H1 (cell line): Measurements from ENCODE around the gene LINGO4. TPM values are rescaled to one million over a fixed set of nuclear protein-coding genes. Genes with fewer than 3 reads are reported as not detected.

Experiments used
- CTCF ChIA-PET: fragments of 300-600 bp; sonication (Branson Sonifier 250); formaldehyde crosslinking; loops from one replicate; lab custom pipeline; 2021; ENCODE audit not compliant: partially characterized antibody; lab: Charles Lee
- POLR2A ChIA-PET: fragments of 300-600 bp; sonication (Branson Sonifier 250); formaldehyde crosslinking; loops from one replicate; lab custom pipeline; 2021; ENCODE audit warnings: inconsistent platforms; ENCODE audit not compliant: partially characterized antibody; lab: Charles Lee
- DNase-seq, 2 experiments: peaks; one replicate each; pipeline versions ENCODE4 v3.0.0 to v3.0.0-alpha.2; 2010 to 2022; ENCODE audit warnings: low spot score in 2 of 2, low read depth in 1 of 2, mixed read lengths in 1 of 2
- FAIRE-seq: peaks from 2 replicates; lab custom pipeline; 2011; peaks lifted over from hg19 to GRCh38; lab: Jason Lieb, UNC
- H2AFZ ChIP-seq: 2 replicates; pipeline ENCODE4 v1.8.1; 2012; ENCODE audit warnings: low read length, inconsistent platforms
- H2AK5ac ChIP-seq: 2 replicates; pipeline ENCODE4 v1.6.1; 2013; ENCODE audit warnings: low read depth, low read length
- H2BK120ac ChIP-seq: replicated peaks from 2 replicates; pipeline ENCODE3; 2013; ENCODE audit warnings: low read depth, low read length, inconsistent platforms
- H2BK12ac ChIP-seq: 2 replicates; pipeline ENCODE4 v1.6.1; 2013; ENCODE audit warnings: low read depth, low read length
- H2BK15ac ChIP-seq: 2 replicates; pipeline ENCODE4 v1.6.1; 2013; ENCODE audit warnings: low read length
- H2BK20ac ChIP-seq: 2 replicates; pipeline ENCODE4 v1.6.1; 2013; ENCODE audit warnings: low read length
- H2BK5ac ChIP-seq: 2 replicates; pipeline ENCODE4 v1.6.1; 2013; ENCODE audit warnings: low read depth, low read length
- H3K14ac ChIP-seq: 2 replicates; pipeline ENCODE4 v1.6.1; 2013; ENCODE audit warnings: inconsistent platforms; ENCODE audit not compliant: insufficient read length
- H3K18ac ChIP-seq: 2 replicates; pipeline ENCODE4 v1.6.1; 2013; ENCODE audit warnings: low read length; ENCODE audit errors: extremely low read depth
- H3K23ac ChIP-seq: 2 replicates; pipeline ENCODE4 v1.6.1; 2013; ENCODE audit warnings: inconsistent platforms; ENCODE audit not compliant: insufficient read length
- H3K23me2 ChIP-seq: 2 replicates; pipeline ENCODE4 v1.6.1; 2013; ENCODE audit warnings: low read depth, low read length
- H3K27ac ChIP-seq: 2 replicates; pipeline ENCODE4 v1.6.1; 2011; ENCODE audit warnings: low read depth, low read length, inconsistent platforms
- H3K27me3 ChIP-seq, 4 experiments: replicated peaks in 1 of 4; 1 replicate in 1 of 4; 2 replicates in 3 of 4; pipeline versions ENCODE4 v1.6.1 to v1.8.1; 2011 to 2013; ENCODE audit warnings: low read length in 3 of 4, mild to moderate bottlenecking in 3 of 4, inconsistent platforms in 2 of 4, mixed read lengths in 2 of 4, moderate library complexity in 1 of 4; ENCODE audit not compliant: control insufficient read depth in 3 of 4, insufficient read depth in 3 of 4; ENCODE audit errors: extremely low read depth in 1 of 4
- H3K36me3 ChIP-seq, 4 experiments: 2 replicates each; pipeline versions ENCODE4 v1.6.1 to v1.8.1; 2011 to 2013; ENCODE audit warnings: mild to moderate bottlenecking in 4 of 4, low read length in 3 of 4, moderate library complexity in 2 of 4, control low read depth in 1 of 4, inconsistent platforms in 1 of 4; ENCODE audit not compliant: insufficient read depth in 4 of 4, control insufficient read depth in 2 of 4
- H3K4ac ChIP-seq: replicated peaks from 2 replicates; pipeline ENCODE3; 2013; ENCODE audit warnings: low read length, low read depth, mixed read lengths, inconsistent platforms; ENCODE audit not compliant: insufficient read length
- H3K4me1 ChIP-seq, 4 experiments: replicated peaks in 1 of 4; 1 replicate in 1 of 4; 2 replicates in 3 of 4; pipeline versions ENCODE4 v1.6.1 to v1.8.1; 2011 to 2013; ENCODE audit warnings: low read length in 3 of 4, inconsistent platforms in 2 of 4, mixed read lengths in 1 of 4; ENCODE audit not compliant: insufficient read depth in 4 of 4, control insufficient read depth in 3 of 4
- H3K4me2 ChIP-seq, 2 experiments: 2 replicates each; pipeline versions ENCODE4 v1.6.1 to v1.8.1; 2011 to 2013; ENCODE audit warnings: low read depth in 2 of 2, low read length in 2 of 2, control low read depth in 1 of 2, inconsistent platforms in 1 of 2, mild to moderate bottlenecking in 1 of 2; ENCODE audit not compliant: insufficient read depth in 1 of 2
- H3K4me3 ChIP-seq, 4 experiments: fragments of 200-600, 300-600 bp in 1 of 4; sonication (generic), shearing (Covaris generic), sonication (Bioruptor Twin) in 1 of 4; 2 replicates each; pipeline versions ENCODE4 v1.5.1 to v1.8.1; 2011 to 2016; ENCODE audit warnings: low read length in 4 of 4, low read depth in 3 of 4, control low read depth in 2 of 4, inconsistent platforms in 2 of 4, mild to moderate bottlenecking in 2 of 4, mixed read lengths in 1 of 4, moderate library complexity in 1 of 4; ENCODE audit not compliant: insufficient read depth in 2 of 4; ENCODE audit errors: extremely low read depth in 1 of 4
- H3K56ac ChIP-seq: replicated peaks from 2 replicates; pipeline ENCODE3; 2013; ENCODE audit warnings: low read depth, mild to moderate bottlenecking, mixed read lengths, low read length, inconsistent platforms; ENCODE audit not compliant: insufficient read length
- H3K79me1 ChIP-seq: 2 replicates; pipeline ENCODE4 v1.6.1; 2013; ENCODE audit warnings: low read depth, low read length, control low read depth
- H3K79me2 ChIP-seq, 2 experiments: 2 replicates each; pipeline versions ENCODE4 v1.6.1 to v1.8.1; 2012 to 2013; ENCODE audit warnings: low read length in 2 of 2, mild to moderate bottlenecking in 2 of 2, inconsistent platforms in 1 of 2; ENCODE audit not compliant: insufficient read depth in 2 of 2, control insufficient read depth in 1 of 2
- H3K9ac ChIP-seq, 4 experiments: replicated peaks in 1 of 4; 1 replicate in 1 of 4; 2 replicates in 3 of 4; pipeline versions ENCODE4 v1.6.1 to v1.8.1; 2011 to 2013; ENCODE audit warnings: low read depth in 3 of 4, low read length in 3 of 4, control low read depth in 2 of 4, mild to moderate bottlenecking in 2 of 4, moderate library complexity in 2 of 4, inconsistent platforms in 1 of 4; ENCODE audit errors: extremely low read depth in 1 of 4
- H3K9me3 ChIP-seq, 2 experiments: 2 replicates each; pipeline versions ENCODE4 v1.6.1 to v1.8.1; 2012 to 2013; ENCODE audit warnings: mild to moderate bottlenecking in 2 of 2, moderate library complexity in 2 of 2, control low read depth in 1 of 2, inconsistent platforms in 1 of 2, low read depth in 1 of 2, low read length in 1 of 2, mixed read lengths in 1 of 2; ENCODE audit not compliant: insufficient read depth in 2 of 2
- H4K20me1 ChIP-seq, 2 experiments: replicated peaks in 1 of 2; 2 replicates each; pipeline versions ENCODE3 to v1.8.1; 2011 to 2013; ENCODE audit warnings: inconsistent platforms in 2 of 2, low read length in 2 of 2, mild to moderate bottlenecking in 1 of 2; ENCODE audit not compliant: insufficient read depth in 2 of 2, control insufficient read depth in 1 of 2
- H4K5ac ChIP-seq: 2 replicates; pipeline ENCODE4 v1.6.1; 2013; ENCODE audit warnings: low read length, low read depth, mixed read lengths, inconsistent platforms; ENCODE audit not compliant: insufficient read length
- H4K8ac ChIP-seq: 2 replicates; pipeline ENCODE4 v1.8.0; 2013; ENCODE audit warnings: mild to moderate bottlenecking, moderate library complexity, low read length, inconsistent platforms; ENCODE audit not compliant: insufficient read depth; ENCODE audit errors: extremely low read depth
- H4K91ac ChIP-seq: replicated peaks from 2 replicates; pipeline ENCODE3; 2013; ENCODE audit warnings: low read length, mixed read lengths, inconsistent platforms; ENCODE audit not compliant: insufficient read length
- BCL11A ChIP-seq, 2 experiments: IDR thresholded peaks; one replicate each; pipeline ENCODE4 v1.6.1; 2011; ENCODE audit warnings: low read depth in 2 of 2, low read length in 2 of 2, mild to moderate bottlenecking in 2 of 2
- CREB1 ChIP-seq: IDR thresholded peaks from 2 replicates; pipeline ENCODE4 v1.6.1; 2012; ENCODE audit warnings: inconsistent platforms
- CTBP2 ChIP-seq: IDR thresholded peaks from 2 replicates; pipeline ENCODE4 v1.7.0; 2011; ENCODE audit warnings: borderline replicate concordance, mild to moderate bottlenecking, moderate library complexity, mixed read lengths, low read length; ENCODE audit not compliant: insufficient read depth, insufficient read length
- EP300 ChIP-seq, 2 experiments: IDR thresholded peaks; 1 replicate in 1 of 2; 2 replicates in 1 of 2; pipeline ENCODE4 v1.6.1; 2011 to 2012; ENCODE audit warnings: low read depth in 2 of 2, low read length in 2 of 2, mild to moderate bottlenecking in 2 of 2, borderline replicate concordance in 1 of 2, inconsistent platforms in 1 of 2, moderate library complexity in 1 of 2
- GTF2F1 ChIP-seq: IDR thresholded peaks from 2 replicates; pipeline ENCODE4 v1.6.1; 2012; ENCODE audit warnings: low read depth, low read length, improper control_type of control experiment, borderline replicate concordance
- HDAC2 ChIP-seq, 2 experiments: fragments of 300-600 bp in 1 of 2; sonication (generic) in 1 of 2; IDR thresholded peaks; 2 replicates each; pipeline ENCODE4 v1.6.1; 2011 to 2012; ENCODE audit warnings: low read depth in 2 of 2, low read length in 2 of 2, mild to moderate bottlenecking in 2 of 2, moderate library complexity in 2 of 2, borderline replicate concordance in 1 of 2, inconsistent platforms in 1 of 2
- JUND ChIP-seq: IDR thresholded peaks from 2 replicates; pipeline ENCODE4 v1.6.1; 2011; ENCODE audit warnings: mild to moderate bottlenecking, improper control_type of control experiment, low read length
- SIN3A ChIP-seq, 2 experiments: IDR thresholded peaks in 1 of 2; conservative IDR thresholded peaks in 1 of 2; 2 replicates each; pipeline ENCODE4 v1.6.1; 2011 to 2012; ENCODE audit warnings: low read length in 2 of 2, improper control_type of control experiment in 1 of 2, low read depth in 1 of 2, mild to moderate bottlenecking in 1 of 2
- SP4 ChIP-seq: IDR thresholded peaks from 2 replicates; pipeline ENCODE4 v1.6.1; 2012; ENCODE audit warnings: low read length, inconsistent platforms
- SRF ChIP-seq: IDR thresholded peaks from 2 replicates; pipeline ENCODE4 v1.6.1; 2011; ENCODE audit warnings: mild to moderate bottlenecking, low read depth, low read length, moderate library complexity
- SUZ12 ChIP-seq: fragments of 200-600 bp; sonication (generic); IDR thresholded peaks from 2 replicates; pipeline ENCODE4 v1.6.1; 2012; ENCODE audit warnings: mild to moderate bottlenecking, inconsistent platforms, low read length, moderate library complexity, mixed read lengths
- TEAD4 ChIP-seq: IDR thresholded peaks from 2 replicates; pipeline ENCODE4 v1.6.1; 2012; ENCODE audit warnings: low read depth, low read length, inconsistent platforms, mixed read lengths
- ZNF274 ChIP-seq: IDR thresholded peaks from 2 replicates; pipeline ENCODE4 v1.7.0; 2012; ENCODE audit warnings: low read length, borderline replicate concordance; ENCODE audit errors: extremely low read depth
- WGBS, 2 experiments: shearing (Covaris generic) in 1 of 2; methylation state at CpG; one replicate each; pipeline versions ENCODE4 v1.1.6 to v1.1.7; 2013 to 2015; ENCODE audit warnings: low lambda C conversion rate in 2 of 2, mixed read lengths in 2 of 2, inconsistent platforms in 1 of 2, low coverage in 1 of 2, missing lambda C conversion rate in 1 of 2; ENCODE audit not compliant: insufficient replicate concordance in 2 of 2, insufficient coverage in 1 of 2, insufficient read length in 1 of 2; ENCODE audit errors: extremely low coverage in 1 of 2, missing lambda C conversion rate in 1 of 2; 5-methylcytosine and 5-hydroxymethylcytosine counted together
- polyA plus RNA-seq, 7 experiments: library from polyadenylated mRNA; depleted of rRNA in 3 of 7; stranded (reverse) in 5 of 7; unstranded in 2 of 7; fragments of >200 nt in 5 of 7; fragments of 200-250 nt in 2 of 7; gene quantifications; 1 replicate in 5 of 7; 2 replicates in 1 of 7; 4 replicates in 1 of 7; pipeline versions ENCODE4 v1.2.1 to v1.2.3, GENCODE V29; 2011 to 2013; ENCODE audit warnings: missing spikeins in 2 of 7, mixed read lengths in 2 of 7
- total RNA-seq: library from RNA; stranded (reverse); fragmentation: NEBNext Ultra II Directional; extraction: Animal tissue kit (Norgen Biotek cat#: 25700); gene quantifications from 2 replicates; pipeline ENCODE4 v1.2.1, GENCODE V29; 2021

The LINGO4 gene
- total and polyA plus RNA-seq, 2 of the 8 experiments (the other 6 are each of a cell fraction or from before 2014, with no cell fraction given) = 0.03 TPM; not detected in 1

- TF ChIP-seq GTF2F1 = no peak
- no peak for TF ChIP-seq CREB1
- no peak for TF ChIP-seq TEAD4
- TF ChIP-seq JUND = no peak
- no peak for TF ChIP-seq ZNF274
- no peak for TF ChIP-seq SIN3A (conservative IDR thresholded peaks at IDR 0.05 in 1 of 2, IDR thresholded peaks at IDR 0.05 in 1 of 2; ENCODE audit: low read depth in 1 of 2, low read length in 2 of 2)
- no peak for TF ChIP-seq BCL11A (IDR thresholded peaks at IDR 0.05; ENCODE audit: low read depth in 2 of 2, low read length in 2 of 2)
- TF ChIP-seq SUZ12 = no peak
- no peak for TF ChIP-seq SP4
- TF ChIP-seq CTBP2 = no peak
- no peak for TF ChIP-seq EP300 (IDR thresholded peaks at IDR 0.05; ENCODE audit: borderline replicate concordance in 1 of 2, low read depth in 2 of 2, low read length in 2 of 2)
- TF ChIP-seq SRF = no peak
- TF ChIP-seq HDAC2 (IDR thresholded peaks at IDR 0.05; ENCODE audit: borderline replicate concordance in 1 of 2, low read depth in 2 of 2, low read length in 2 of 2) = no peak
- no peak overlapping the region for H3K18ac ChIP-seq
- H3K4ac ChIP-seq = no peak overlapping the region
- H3K27me3 ChIP-seq = no peaks in the 10 kb centered on the region
- no peak overlapping the region for H2BK5ac ChIP-seq
- no peak overlapping the region; the same call in 1 of the 2 replicates for H4K8ac ChIP-seq
- H3K4me3 ChIP-seq = no peak overlapping the region
- no peaks in the 10 kb centered on the region for H3K79me2 ChIP-seq
- no peaks in the 10 kb centered on the region for H3K79me1 ChIP-seq
- no peak overlapping the region for H2AK5ac ChIP-seq
- no peaks in the 10 kb centered on the region; the same call in 1 of the 2 replicates for H3K23me2 ChIP-seq
- DNase-seq (no peak), FAIRE-seq (no peak)
- no peak overlapping the region for H4K91ac ChIP-seq
- H4K5ac ChIP-seq = no peak overlapping the region
- H3K56ac ChIP-seq = no peak overlapping the region
- H3K36me3 ChIP-seq = no peaks in the 10 kb centered on the region
- no peak overlapping the region for H3K4me2 ChIP-seq
- peaks cover 0 to 1% (median 0%) of the 10 kb centered on the region in 4 experiments; a peak in 1 of 7 replicates for H3K4me1 ChIP-seq
- no peak overlapping the region for H3K23ac ChIP-seq
- H2AFZ ChIP-seq = no peak overlapping the region
- no peak overlapping the region for H3K27ac ChIP-seq
- no peak overlapping the region for H3K14ac ChIP-seq
- H2BK15ac ChIP-seq = no peak overlapping the region
- no peaks in the 10 kb centered on the region for H3K9me3 ChIP-seq
- no peaks in the 10 kb centered on the region for H4K20me1 ChIP-seq
- POLR2A ChIA-PET = no interaction called here
- CTCF ChIA-PET = interaction anchor here (1.1 to 1.6 kb wide), 3 partner anchors 8 to 153 kb away, joined by 3 to 5 read pairs (median 3); no protein-coding TSS in a partner anchor
- H3K9ac ChIP-seq = no peak overlapping the region
- no peak overlapping the region for H2BK12ac ChIP-seq
- no peak overlapping the region for H2BK20ac ChIP-seq
- 94% methylated on average over 8 of the region's 8 CpGs; no CpG with 5 or more reads in 1 of the 2 experiments for WGBS, 2 experiments
- H2BK120ac ChIP-seq = no peak overlapping the region
These were observed 9.8 kb upstream of the LINGO4 start for GRCh38 chr1:151814971-151815545.
